NCI-H510A treated with DMSO at 0.1 percent for 48 hours (cell line): Measurements from ENCODE around the gene TAS2R5.
"Not testable (repeated sequence)": the region's sequence is repeated elsewhere in the genome, so short reads cannot be mapped to it uniquely, and the experiment has no call there.

Source experiments
- DNase-seq: peaks from one replicate; lab custom pipeline; 2025; lab: John Stamatoyannopoulos, UW

TAS2R5 gene, protein sequence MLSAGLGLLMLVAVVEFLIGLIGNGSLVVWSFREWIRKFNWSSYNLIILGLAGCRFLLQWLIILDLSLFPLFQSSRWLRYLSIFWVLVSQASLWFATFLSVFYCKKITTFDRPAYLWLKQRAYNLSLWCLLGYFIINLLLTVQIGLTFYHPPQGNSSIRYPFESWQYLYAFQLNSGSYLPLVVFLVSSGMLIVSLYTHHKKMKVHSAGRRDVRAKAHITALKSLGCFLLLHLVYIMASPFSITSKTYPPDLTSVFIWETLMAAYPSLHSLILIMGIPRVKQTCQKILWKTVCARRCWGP

DNA sequence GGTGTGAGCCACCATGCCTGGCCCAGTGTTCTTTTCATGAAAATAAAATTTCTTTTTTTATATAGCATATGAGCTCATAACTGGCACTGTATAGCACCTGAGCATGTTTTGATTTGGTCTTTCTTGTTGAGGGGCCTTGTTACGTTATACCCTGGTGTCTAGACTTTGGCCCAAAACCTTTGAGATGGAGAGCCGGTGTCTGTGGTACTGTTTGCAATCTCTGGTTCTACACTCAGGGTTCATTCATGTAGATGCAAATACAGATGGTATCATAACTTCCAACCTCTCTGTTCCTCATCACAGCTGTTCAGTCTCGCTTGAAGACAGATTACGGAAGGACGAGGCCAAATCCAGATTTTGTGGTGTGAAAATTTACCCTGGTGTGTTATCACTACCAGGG, at the start of gene TAS2R5:
TAS2R5 (plus strand) TSS at position 301 of the 400 bp plus-strand sequence. CDS start 145 bp downstream, outside the sequence.
- no peak for DNase-seq

GRCh38 chr7:141742229-141742628, 47.8 kb upstream of the TAS2R5 start:
- no peak for DNase-seq

DNA sequence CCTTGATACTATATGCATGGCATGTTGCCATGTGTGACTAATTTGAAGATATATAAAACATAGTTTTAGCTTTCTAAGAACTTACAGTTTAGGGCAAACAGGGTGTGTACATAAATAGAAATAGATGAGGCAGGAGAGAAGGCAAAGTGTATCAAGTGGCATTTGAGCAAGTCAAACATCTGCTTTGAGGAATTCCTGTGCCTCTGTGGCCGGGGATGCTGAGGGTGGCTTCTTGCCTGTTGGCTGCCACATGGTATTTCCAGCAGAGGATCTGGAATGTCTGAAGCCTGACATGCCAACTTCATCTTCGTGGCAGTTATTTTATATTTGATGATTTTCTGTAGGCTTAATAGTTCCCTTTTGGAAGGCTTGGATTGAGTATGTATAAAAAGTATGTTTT, 45.9 kb upstream of the TAS2R5 start:
- no peak for DNase-seq

DNA sequence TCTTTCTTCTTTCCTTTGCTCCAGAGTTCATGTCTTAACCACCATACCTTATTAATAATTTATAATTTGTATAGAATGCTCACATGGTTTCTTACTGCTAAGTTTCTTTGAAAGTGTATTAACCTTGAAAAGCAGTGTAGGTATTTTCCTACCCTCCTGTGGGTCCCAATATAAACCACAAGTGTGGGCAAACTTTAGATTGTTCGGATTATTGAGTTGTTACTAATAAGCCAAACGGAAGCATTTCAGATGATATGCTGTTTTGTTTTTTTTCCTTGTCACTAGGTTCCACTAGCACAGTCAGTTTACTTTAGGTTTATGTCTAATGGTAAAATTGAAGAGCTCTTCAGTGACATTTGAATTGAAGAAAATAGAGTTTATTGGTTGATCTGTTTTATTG, 41.6 kb upstream of the TAS2R5 start:
- DNase-seq, result no peak

- DNase-seq, result not testable (repeated sequence)
Measured at GRCh38 chr7:141751904-141752303, 38.1 kb upstream of the TAS2R5 start.

DNA sequence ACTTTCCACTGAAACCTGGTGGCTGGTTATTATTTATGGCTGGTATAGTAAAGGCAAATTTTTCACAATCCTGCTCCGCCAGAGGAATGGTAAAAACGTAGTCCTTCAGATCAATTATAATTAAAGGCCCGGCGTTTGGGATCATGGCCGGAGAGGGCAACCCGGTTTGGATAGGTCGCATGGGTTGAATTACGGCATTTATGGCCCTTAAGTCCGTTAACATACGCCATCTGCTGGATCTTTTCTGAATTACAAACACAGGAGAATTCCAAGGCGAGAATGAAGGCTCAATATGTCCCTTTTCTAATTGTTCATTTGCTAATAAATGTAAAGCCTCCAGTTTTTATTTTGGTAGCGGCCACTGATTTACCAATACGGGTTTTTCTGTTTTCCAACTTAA, 37.4 kb upstream of the TAS2R5 start:
- DNase-seq, result no peak

DNA sequence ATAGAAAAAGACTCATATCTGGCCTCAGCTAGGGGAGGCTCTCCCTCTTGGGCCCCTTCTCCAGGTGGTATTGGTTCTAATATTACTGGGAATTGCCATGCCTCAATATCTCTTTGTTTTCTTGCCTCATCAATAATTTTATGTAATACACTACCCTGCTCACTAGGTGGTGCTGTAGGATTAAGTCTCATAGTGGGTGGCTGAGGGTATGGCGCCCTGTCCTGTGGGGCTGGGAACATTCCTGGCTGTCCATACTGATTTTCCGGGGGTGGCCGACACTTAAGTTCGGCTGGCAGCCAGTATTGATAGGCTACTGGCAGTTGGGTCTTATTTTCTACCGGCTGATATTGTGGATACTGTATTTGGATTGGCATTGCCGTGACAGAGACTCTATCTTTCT, 35.1 kb upstream of the TAS2R5 start:
- peak; percentile 8 for DNase-seq

DNA sequence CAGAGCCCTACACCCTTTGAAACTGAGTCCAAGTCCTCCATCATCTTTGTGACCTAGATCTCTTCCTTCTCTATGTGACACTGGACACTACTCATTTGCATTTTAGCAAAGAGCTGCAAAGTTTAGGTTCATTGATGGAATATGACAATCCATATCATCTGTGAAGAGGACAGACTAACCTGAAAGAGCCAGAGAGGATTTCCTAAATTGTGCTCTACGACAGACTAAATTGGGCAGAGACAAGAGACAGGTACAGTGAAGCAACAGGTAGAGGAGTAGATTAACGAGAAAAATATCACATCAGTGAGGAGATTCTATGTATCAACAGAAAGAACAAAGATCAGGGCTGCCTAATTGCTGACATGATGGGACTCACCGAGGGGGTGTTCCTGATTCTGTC, 26.2 kb upstream of the TAS2R5 start, which contains the start of gene TAS2R3:
TAS2R3 (plus strand) TSS at position 301 of the 400 bp plus-strand sequence; CDS start at position 363, 62 bp downstream.
- no peak for DNase-seq

DNA sequence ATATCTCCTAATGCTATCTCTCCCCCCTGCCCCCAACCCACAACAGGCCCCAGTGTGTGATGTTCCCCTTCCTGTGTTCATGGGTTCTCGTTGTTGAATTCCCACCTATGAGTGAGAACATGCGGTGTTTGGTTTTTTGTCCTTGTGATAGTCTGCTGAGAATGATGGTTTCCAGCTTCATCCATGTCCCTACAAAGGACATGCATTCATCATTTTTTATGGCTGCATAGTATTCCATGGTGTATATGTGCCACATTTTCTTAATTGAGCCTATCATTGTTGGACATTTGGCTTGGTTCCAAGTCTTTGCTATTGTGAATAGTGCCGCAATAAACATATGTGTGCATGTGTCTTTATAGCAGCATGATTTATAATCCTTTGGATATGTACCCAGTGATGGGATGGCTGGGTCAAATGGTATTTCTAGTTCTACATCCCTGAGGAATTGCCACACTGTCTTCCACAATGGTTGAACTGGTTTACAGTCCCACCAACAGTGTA, 19.9 kb upstream of the TAS2R5 start:
- not testable (repeated sequence) for DNase-seq

DNA sequence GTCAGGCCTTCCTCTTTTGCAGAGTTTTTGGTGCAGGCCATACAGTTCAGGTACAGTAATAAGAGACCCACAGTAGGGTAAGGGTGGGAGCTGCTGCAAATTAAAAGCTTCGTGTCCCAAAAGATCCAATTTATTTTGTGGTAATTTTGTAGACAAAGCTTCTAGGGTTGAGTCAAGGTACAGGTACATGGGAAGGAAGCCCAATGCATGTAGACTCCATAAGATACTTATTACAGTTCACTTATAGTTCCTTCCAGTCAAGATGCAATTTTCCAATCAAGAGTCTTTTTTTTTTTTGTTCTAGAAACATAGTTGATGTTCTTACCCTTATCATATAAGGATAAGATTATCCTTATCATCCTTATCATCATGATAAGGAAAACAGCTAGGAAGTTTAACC, 13.6 kb upstream of the TAS2R5 start, which contains the start of gene TAS2R4:
TAS2R4 (plus strand) TSS at position 301 of the 400 bp plus-strand sequence. CDS start 1,815 bp downstream, outside the sequence.
- DNase-seq, result no peak

- peak; percentile 51 for DNase-seq
Measured at GRCh38 chr7:141785706-141786552, 4.1 kb upstream of the TAS2R5 start.

- DNase-seq, result no peak
Measured at GRCh38 chr7:141788296-141788695, 1.7 kb upstream of the TAS2R5 start.

DNA sequence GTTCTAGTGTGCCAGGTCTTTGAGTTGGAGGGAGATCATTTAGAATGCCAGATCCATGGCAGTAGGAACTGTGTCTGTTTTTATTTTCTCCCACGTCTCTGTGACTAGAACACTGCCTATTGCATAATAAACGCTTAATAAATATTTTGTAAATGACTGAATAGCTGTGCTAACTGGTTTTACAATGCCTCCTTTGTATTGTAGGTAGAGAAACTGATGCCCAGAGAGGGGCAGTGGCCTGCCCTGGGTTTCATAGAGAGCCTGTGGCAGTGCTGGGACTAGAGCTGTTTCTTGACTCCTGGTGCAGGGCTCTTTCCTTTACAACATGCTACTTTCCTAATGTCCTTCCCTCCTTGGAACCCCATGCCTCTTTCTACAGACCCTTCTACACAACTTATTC, 2.5 kb downstream of the TAS2R5 start:
- DNase-seq, result no peak

- no peak for DNase-seq
Measured at GRCh38 chr7:141820067-141820466, 30.1 kb downstream of the TAS2R5 start.

GRCh38 chr7:141822432-141822831, 32.4 kb downstream of the TAS2R5 start:
- not testable (repeated sequence) for DNase-seq

DNA sequence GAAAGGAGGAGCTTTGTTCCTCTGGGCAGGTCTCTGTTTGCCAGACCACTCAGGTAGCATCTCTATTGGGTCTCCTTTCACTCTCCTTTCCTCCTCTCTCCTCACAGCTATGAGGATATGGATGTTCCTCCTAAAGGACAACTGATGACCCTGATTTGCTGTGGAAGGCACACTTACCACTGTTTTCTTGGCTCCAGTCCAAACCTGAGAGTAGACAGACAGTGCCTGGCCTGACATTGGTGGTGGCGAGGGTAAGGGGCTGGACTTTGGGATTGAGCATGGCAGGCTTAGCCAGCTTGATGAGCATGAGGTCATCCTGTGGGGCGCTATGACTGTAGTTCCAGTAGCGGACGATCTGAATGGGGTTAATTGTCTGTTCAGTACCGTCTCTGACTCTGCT, 47.7 kb downstream of the TAS2R5 start:
- DNase-seq, result no peak

DNA sequence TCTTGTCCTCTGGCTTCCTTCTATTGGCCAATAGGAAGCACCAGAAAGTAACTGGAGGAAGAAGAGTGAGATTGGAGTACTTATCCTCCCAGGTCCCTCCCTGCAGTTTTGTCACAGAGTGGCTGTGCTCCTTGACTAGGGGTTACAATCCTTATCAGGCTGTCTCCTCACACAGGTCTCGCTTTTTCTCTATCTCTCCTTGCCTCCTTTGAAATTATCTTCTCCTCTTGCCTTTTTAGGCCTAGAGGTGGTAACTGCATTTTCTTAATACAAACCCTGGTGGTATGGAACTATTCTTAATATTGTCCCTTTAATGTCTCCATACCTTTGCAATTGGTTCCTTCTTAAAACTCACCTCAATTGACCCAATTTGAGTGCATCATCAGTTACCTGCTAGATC, 48.6 kb downstream of the TAS2R5 start:
- no peak for DNase-seq

DNA sequence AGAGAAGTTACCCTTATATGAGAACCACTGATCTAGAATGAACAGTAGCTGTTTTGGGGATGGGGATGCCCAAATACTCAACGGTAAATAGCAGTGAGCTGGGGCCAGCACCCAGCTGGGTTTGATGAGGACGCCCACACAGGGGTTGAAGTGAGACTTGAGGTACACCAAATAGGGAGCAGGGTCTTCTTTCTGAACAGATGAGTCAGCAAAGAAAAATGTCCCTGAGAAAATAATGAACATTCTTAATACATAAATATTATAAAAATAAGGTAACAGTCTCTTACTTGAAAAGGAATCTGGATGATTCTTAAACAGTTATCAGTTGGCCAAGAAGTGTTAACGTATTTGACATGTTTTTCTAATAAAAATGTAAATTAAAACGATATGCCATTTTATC, 49.2 kb downstream of the TAS2R5 start:
- no peak for DNase-seq

- no peak for DNase-seq
Measured at GRCh38 chr7:141840708-141841107, 50.7 kb downstream of the TAS2R5 start.
